HFFc6 (cell line): Measurements from ENCODE around the gene GLI3. TPM values are rescaled to one million over a fixed set of nuclear protein-coding genes. Genes with fewer than 3 reads are reported as not detected.

Experiments used
- DNase-seq: peaks from one replicate; pipeline ENCODE4 v3.0.0-alpha.2; 2018
- H3K27ac Mint-ChIP-seq: 2 replicates; pipeline ENCODE4 v1.8.0; 2020; ENCODE audit warnings: mild to moderate bottlenecking, mixed read lengths
- H3K27me3 Mint-ChIP-seq: 2 replicates; pipeline ENCODE4 v1.8.0; 2021; ENCODE audit warnings: mild to moderate bottlenecking, moderate library complexity, mixed read lengths; ENCODE audit not compliant: insufficient read depth
- H3K36me3 Mint-ChIP-seq: 2 replicates; pipeline ENCODE4 v1.8.0; 2021; ENCODE audit warnings: low read depth, mixed read lengths
- H3K4me1 Mint-ChIP-seq: 2 replicates; pipeline ENCODE4 v1.8.0; 2020; ENCODE audit warnings: low read depth, mixed read lengths
- H3K4me3 Mint-ChIP-seq: 2 replicates; pipeline ENCODE4 v1.8.0; 2020; ENCODE audit warnings: mild to moderate bottlenecking, moderate library complexity, mixed read lengths
- H3K9me3 Mint-ChIP-seq: 2 replicates; pipeline ENCODE4 v1.8.0; 2020; ENCODE audit warnings: mild to moderate bottlenecking, mixed read lengths
- total RNA-seq, 6 experiments: library from RNA; stranded (reverse); fragmentation: NEBNext Ultra II Directional; extraction: Animal tissue kit (Norgen Biotek cat#: 25700); gene quantifications; 2 replicates in 1 of 6; 3 replicates in 5 of 6; pipeline ENCODE4 v1.2.3, GENCODE V29; 2021
- TF ChIP-seq, protein P1 (sequence below): fragments of 200-600 bp; sonication (generic); IDR thresholded peaks from 2 replicates; pipeline ENCODE4 v1.5.0; 2021; ENCODE audit warnings: antibody characterized with exemption, mild to moderate bottlenecking

The GLI3 gene
- total RNA-seq, 6 experiments from 2014 or later, result 12.5 to 23.0 (median 21.7) TPM

GRCh38 chr7:42023262-42023661, 213.7 kb downstream of the GLI3 start:
- no peak overlapping the region for H3K27ac Mint-ChIP-seq
- no peak for DNase-seq
- H3K4me3 Mint-ChIP-seq, result no peak overlapping the region
- H3K36me3 Mint-ChIP-seq, result peaks cover 13% of the 10 kb centered on the region
- TF ChIP-seq, protein P1, sequence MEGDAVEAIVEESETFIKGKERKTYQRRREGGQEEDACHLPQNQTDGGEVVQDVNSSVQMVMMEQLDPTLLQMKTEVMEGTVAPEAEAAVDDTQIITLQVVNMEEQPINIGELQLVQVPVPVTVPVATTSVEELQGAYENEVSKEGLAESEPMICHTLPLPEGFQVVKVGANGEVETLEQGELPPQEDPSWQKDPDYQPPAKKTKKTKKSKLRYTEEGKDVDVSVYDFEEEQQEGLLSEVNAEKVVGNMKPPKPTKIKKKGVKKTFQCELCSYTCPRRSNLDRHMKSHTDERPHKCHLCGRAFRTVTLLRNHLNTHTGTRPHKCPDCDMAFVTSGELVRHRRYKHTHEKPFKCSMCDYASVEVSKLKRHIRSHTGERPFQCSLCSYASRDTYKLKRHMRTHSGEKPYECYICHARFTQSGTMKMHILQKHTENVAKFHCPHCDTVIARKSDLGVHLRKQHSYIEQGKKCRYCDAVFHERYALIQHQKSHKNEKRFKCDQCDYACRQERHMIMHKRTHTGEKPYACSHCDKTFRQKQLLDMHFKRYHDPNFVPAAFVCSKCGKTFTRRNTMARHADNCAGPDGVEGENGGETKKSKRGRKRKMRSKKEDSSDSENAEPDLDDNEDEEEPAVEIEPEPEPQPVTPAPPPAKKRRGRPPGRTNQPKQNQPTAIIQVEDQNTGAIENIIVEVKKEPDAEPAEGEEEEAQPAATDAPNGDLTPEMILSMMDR, result no peak
- no peaks in the 10 kb centered on the region; the same call in 1 of the 2 replicates for H3K27me3 Mint-ChIP-seq
- H3K9me3 Mint-ChIP-seq, result no peaks in the 10 kb centered on the region
- no peaks in the 10 kb centered on the region for H3K4me1 Mint-ChIP-seq

DNA sequence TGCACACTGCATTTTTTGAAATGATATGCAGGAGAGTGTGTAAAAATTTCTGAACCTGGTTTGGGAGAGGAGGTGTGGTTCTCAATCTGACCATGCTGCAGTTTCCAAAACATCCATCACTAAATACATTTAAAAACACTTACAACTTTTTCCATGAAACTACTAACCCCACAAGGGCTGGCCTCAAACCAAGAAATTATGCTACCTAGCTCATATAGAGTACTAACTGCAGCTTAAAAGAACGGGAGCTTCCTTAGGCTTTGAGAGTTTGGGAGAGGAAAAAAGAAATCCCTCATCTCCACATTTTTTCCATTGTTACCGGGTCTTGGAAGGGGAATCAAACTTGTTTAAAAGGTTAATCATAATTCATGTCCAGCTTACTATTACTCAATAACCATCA, 214.2 kb downstream of the GLI3 start:
- Mint-ChIP-seq H3K36me3 (peaks cover 13% of the 10 kb centered on the region), H3K4me3 (no peak overlapping the region), H3K27me3 (no peaks in the 10 kb centered on the region; the same call in 1 of the 2 replicates), H3K9me3 (no peaks in the 10 kb centered on the region), H3K4me1 (no peaks in the 10 kb centered on the region), H3K27ac (no peak overlapping the region)
- DNase-seq, result no peak
- TF ChIP-seq, protein P1, result no peak

DNA sequence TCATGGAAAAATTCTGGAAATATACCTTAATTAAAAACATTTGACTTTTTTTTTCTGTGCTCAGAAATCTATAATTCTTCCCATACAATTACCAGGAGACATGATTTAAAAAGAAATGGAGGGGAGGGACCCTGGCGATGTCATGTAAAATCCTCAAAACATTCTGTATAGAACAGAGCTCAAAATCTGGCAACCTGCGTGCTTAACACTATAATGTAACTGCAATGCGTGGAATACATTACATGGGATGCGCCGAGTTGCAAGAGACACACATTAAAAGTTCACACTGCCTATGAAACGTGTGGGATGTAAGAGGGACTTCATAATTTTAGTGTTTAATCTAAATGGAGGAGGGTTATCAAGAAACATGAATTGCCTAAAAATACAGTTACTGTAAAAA, 215.0 kb downstream of the GLI3 start:
- Mint-ChIP-seq H3K27me3 (no peaks in the 10 kb centered on the region; the same call in 1 of the 2 replicates), H3K36me3 (peaks cover 13% of the 10 kb centered on the region), H3K9me3 (no peaks in the 10 kb centered on the region), H3K27ac (no peak overlapping the region), H3K4me1 (no peaks in the 10 kb centered on the region), H3K4me3 (no peak overlapping the region)
- TF ChIP-seq, protein P1, result no peak
- no peak for DNase-seq

GRCh38 chr7:42021631-42022030, 215.4 kb downstream of the GLI3 start:
- Mint-ChIP-seq H3K27ac (no peak overlapping the region), H3K4me3 (no peak overlapping the region), H3K36me3 (peaks cover 13% of the 10 kb centered on the region), H3K4me1 (no peaks in the 10 kb centered on the region), H3K9me3 (no peaks in the 10 kb centered on the region), H3K27me3 (no peaks in the 10 kb centered on the region; the same call in 1 of the 2 replicates)
- TF ChIP-seq, protein P1, result no peak
- DNase-seq, result no peak

DNA sequence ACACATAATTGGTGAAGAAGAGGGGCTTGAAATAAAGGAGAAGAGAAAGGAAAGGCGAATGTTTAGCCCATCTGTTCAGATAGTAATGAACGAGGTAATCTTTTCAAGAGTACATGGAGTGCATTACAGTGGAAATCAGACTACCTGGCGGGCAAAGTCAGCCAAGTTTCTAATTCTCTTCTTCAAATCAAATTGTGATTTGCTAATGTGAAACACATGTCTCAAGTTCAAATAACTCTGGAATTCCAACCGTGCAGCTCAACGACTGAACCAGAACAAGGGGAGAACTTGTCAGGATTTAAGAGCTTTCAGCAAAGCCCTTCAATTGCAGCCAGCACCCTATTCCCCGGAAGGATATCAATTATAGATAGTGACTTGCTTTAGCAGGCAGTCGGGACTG, 216.9 kb downstream of the GLI3 start:
- Mint-ChIP-seq H3K9me3 (no peaks in the 10 kb centered on the region), H3K4me1 (no peaks in the 10 kb centered on the region), H3K27me3 (no peaks in the 10 kb centered on the region; the same call in 1 of the 2 replicates), H3K36me3 (peaks cover 10% of the 10 kb centered on the region), H3K27ac (no peak overlapping the region), H3K4me3 (no peak overlapping the region)
- no peak for DNase-seq
- TF ChIP-seq, protein P1, result no peak
